NB4 (cell line): ENCODE results near the gene CAMKMT.

ENCODE experiments used
- DNase-seq: peaks from one replicate; pipeline ENCODE4 v3.0.0; 2010; ENCODE audit warnings: low read depth
- H3K4me3 ChIP-seq: one replicate; pipeline ENCODE4 v1.5.1; 2011; ENCODE audit warnings: mild to moderate bottlenecking, low read depth, low read length, moderate library complexity
- CTCF ChIP-seq: IDR thresholded peaks from one replicate; pipeline ENCODE4 v1.5.1; 2012; ENCODE audit warnings: low read depth, low read length
- MYC ChIP-seq: IDR thresholded peaks from 2 replicates; pipeline ENCODE4 v1.6.1; 2011; ENCODE audit warnings: low read depth, low read length
- POLR2A ChIP-seq: IDR thresholded peaks from 2 replicates; pipeline ENCODE4 v1.6.1; 2011; ENCODE audit warnings: mild to moderate bottlenecking; ENCODE audit not compliant: insufficient read length; ENCODE audit errors: extremely low read depth
- TF ChIP-seq, protein P1 (sequence below): IDR thresholded peaks from 2 replicates; pipeline ENCODE4 v1.6.1; 2011; ENCODE audit warnings: low read depth, low read length

Gene CAMKMT

GRCh38 chr2:44480068-44480467, 118.3 kb downstream of the CAMKMT start:
- no peak overlapping the region for H3K4me3 ChIP-seq
- DNase-seq = no peak
- TF ChIP-seq POLR2A = no peak
- TF ChIP-seq, protein P1, sequence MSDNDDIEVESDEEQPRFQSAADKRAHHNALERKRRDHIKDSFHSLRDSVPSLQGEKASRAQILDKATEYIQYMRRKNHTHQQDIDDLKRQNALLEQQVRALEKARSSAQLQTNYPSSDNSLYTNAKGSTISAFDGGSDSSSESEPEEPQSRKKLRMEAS = no peak
- TF ChIP-seq CTCF = no peak
- TF ChIP-seq MYC = no peak

GRCh38 chr2:44487052-44487451, 125.3 kb downstream of the CAMKMT start:
- no peak overlapping the region for H3K4me3 ChIP-seq
- TF ChIP-seq MYC (no peak), POLR2A (no peak), CTCF (no peak)
- TF ChIP-seq, protein P1 = no peak
- DNase-seq = no peak

- DNase-seq = no peak
- no peak overlapping the region for H3K4me3 ChIP-seq
- TF ChIP-seq, protein P1 = no peak
- TF ChIP-seq POLR2A (no peak), MYC (no peak), CTCF (no peak)
Measured at GRCh38 chr2:44490726-44491125, 129.0 kb downstream of the CAMKMT start.

- H3K4me3 ChIP-seq = no peak overlapping the region
- DNase-seq = no peak
- no peak for TF ChIP-seq POLR2A
- no peak for TF ChIP-seq MYC
- TF ChIP-seq, protein P1 = no peak
Measured at GRCh38 chr2:44494006-44494405, 132.3 kb downstream of the CAMKMT start.

GRCh38 chr2:44495035-44495434, 133.3 kb downstream of the CAMKMT start:
- H3K4me3 ChIP-seq = no peak overlapping the region
- no peak for DNase-seq
- TF ChIP-seq CTCF (no peak), POLR2A (no peak), MYC (no peak)
- TF ChIP-seq, protein P1 = no peak

DNA sequence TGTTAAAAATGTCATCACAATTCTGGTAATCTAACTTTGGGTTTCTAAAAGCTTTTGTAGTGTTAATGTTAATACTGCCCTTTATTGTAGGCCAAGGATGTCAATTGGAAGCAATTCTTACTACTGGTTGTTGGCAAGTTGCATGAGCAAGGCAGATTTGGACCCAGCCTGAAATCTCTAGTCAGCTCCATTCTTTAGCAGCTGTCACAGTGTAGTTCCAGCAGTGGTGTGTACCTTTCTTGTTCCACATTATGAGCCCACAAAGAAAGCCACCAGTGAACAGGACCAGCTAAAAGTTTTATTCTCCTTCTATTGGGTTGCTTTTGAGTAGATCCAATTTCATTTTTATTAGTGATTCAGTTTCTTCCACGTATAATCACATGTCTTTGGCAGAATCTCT, 133.8 kb downstream of the CAMKMT start:
- TF ChIP-seq CTCF (no peak), POLR2A (no peak), MYC (no peak)
- TF ChIP-seq, protein P1 = no peak
- no peak overlapping the region for H3K4me3 ChIP-seq
- DNase-seq = no peak
